ENCODE results near the gene PEX10. TPM values are rescaled to one million over a fixed set of nuclear protein-coding genes. Genes with fewer than 3 reads are reported as not detected.

The PEX10 gene
- total and polyA plus RNA-seq, 4 donors = 6.2 to 16.4 (median 11.8) TPM

GRCh38 chr1:2432441-2432844 is 20.1 kb upstream of the PEX10 start:
- TF ChIP-seq FOXA2 (IDR thresholded peaks at IDR 0.05) (no peak), NR2F2 (IDR thresholded peaks at IDR 0.05) (no peak), YY1 (IDR thresholded peaks at IDR 0.05) (no peak), SP1 (IDR thresholded peaks at IDR 0.05) (no peak), EGR1 (IDR thresholded peaks at IDR 0.05; ENCODE audit: low read depth in 2 of 2) (no peak), ZBTB33 (IDR thresholded peaks at IDR 0.05) (no peak), GABPA (IDR thresholded peaks at IDR 0.05 in 1 of 2, conservative IDR thresholded peaks at IDR 0.05 in 1 of 2) (no peak), TAF1 (conservative IDR thresholded peaks at IDR 0.05) (no peak), ATF3 (IDR thresholded peaks at IDR 0.05) (no peak)
- TF ChIP-seq, protein P1, sequence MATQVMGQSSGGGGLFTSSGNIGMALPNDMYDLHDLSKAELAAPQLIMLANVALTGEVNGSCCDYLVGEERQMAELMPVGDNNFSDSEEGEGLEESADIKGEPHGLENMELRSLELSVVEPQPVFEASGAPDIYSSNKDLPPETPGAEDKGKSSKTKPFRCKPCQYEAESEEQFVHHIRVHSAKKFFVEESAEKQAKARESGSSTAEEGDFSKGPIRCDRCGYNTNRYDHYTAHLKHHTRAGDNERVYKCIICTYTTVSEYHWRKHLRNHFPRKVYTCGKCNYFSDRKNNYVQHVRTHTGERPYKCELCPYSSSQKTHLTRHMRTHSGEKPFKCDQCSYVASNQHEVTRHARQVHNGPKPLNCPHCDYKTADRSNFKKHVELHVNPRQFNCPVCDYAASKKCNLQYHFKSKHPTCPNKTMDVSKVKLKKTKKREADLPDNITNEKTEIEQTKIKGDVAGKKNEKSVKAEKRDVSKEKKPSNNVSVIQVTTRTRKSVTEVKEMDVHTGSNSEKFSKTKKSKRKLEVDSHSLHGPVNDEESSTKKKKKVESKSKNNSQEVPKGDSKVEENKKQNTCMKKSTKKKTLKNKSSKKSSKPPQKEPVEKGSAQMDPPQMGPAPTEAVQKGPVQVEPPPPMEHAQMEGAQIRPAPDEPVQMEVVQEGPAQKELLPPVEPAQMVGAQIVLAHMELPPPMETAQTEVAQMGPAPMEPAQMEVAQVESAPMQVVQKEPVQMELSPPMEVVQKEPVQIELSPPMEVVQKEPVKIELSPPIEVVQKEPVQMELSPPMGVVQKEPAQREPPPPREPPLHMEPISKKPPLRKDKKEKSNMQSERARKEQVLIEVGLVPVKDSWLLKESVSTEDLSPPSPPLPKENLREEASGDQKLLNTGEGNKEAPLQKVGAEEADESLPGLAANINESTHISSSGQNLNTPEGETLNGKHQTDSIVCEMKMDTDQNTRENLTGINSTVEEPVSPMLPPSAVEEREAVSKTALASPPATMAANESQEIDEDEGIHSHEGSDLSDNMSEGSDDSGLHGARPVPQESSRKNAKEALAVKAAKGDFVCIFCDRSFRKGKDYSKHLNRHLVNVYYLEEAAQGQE (IDR thresholded peaks at IDR 0.05) = no peak
- no peaks in the 10 kb centered on the region for H3K36me3 ChIP-seq (ENCODE audit: control insufficient read depth in 4 of 4, insufficient read depth in 3 of 4, low read depth in 1 of 4, low read length in 3 of 4)
- H3K27me3 ChIP-seq (ENCODE audit: control insufficient read depth in 4 of 4, insufficient read depth in 4 of 4, low read length in 3 of 4) = no peaks in the 10 kb centered on the region
- H3K9ac ChIP-seq (ENCODE audit: low read depth in 1 of 2, low read length in 2 of 2) = no peak overlapping the region
- WGBS = 32% methylated on average over 16 of the region's 16 CpGs
- no peak overlapping the region for H3K27ac ChIP-seq (ENCODE audit: low read depth in 1 of 2, low read length in 2 of 2)
- no peak overlapping the region for H3K4me3 ChIP-seq (ENCODE audit: low read depth in 1 of 3, low read length in 3 of 3)
- H3K9me3 ChIP-seq (ENCODE audit: control insufficient read depth in 4 of 4, low read length in 3 of 4) = no peaks in the 10 kb centered on the region
- no peaks in the 10 kb centered on the region for H3K4me1 ChIP-seq (ENCODE audit: control insufficient read depth in 4 of 4, insufficient read depth in 4 of 4, low read length in 3 of 4)
- no peak for DNase-seq (ENCODE audit: low spot score)

DNA sequence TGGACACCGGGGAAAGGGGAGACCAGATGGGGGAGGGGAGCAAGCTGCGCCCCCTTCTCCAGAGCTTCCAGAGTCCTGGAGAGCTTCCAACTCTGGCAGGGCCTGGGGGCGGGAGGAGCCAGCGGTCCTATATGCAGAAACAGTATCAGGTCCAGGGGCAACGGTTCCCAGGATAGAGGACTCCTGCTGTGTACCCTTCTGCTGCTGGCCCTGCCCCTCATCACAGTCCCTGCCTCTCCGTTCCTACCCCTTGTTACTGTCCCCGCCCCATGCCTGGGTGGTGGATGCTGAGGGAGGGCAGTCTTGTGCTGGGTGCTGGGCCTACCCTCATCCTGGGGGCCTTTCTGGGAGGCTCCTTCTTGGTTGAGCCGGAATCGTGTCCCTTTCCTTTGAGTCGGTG is 19.2 kb upstream of the PEX10 start:
- Histone ChIP-seq H3K27me3 (ENCODE audit: control insufficient read depth in 4 of 4, insufficient read depth in 4 of 4, low read length in 3 of 4) (no peaks in the 10 kb centered on the region), H3K9ac (ENCODE audit: low read depth in 1 of 2, low read length in 2 of 2) (no peak overlapping the region), H3K27ac (ENCODE audit: low read depth in 1 of 2, low read length in 2 of 2) (no peak overlapping the region), H3K4me3 (ENCODE audit: low read depth in 1 of 3, low read length in 3 of 3) (no peak overlapping the region), H3K4me1 (ENCODE audit: control insufficient read depth in 4 of 4, insufficient read depth in 4 of 4, low read length in 3 of 4) (no peaks in the 10 kb centered on the region), H3K9me3 (ENCODE audit: control insufficient read depth in 4 of 4, low read length in 3 of 4) (no peaks in the 10 kb centered on the region), H3K36me3 (ENCODE audit: control insufficient read depth in 4 of 4, insufficient read depth in 3 of 4, low read depth in 1 of 4, low read length in 3 of 4) (no peaks in the 10 kb centered on the region)
- TF ChIP-seq, protein P1 (IDR thresholded peaks at IDR 0.05) = no peak
- 76% methylated on average over 10 of the region's 10 CpGs for WGBS
- DNase-seq (ENCODE audit: low spot score) = no peak
